ENCODE data around the gene TRNP1.
"Not testable (repeated sequence)": the region's sequence is repeated elsewhere in the genome, so short reads cannot be mapped to it uniquely, and the experiment has no call there.

TRNP1 gene

GRCh38 chr1:26972821-26973220 is 20.7 kb upstream of the TRNP1 start:
- DNase-seq (ENCODE audit: low read depth): no peak

GRCh38 chr1:26976621-26977510 is 16.6 kb upstream of the TRNP1 start:
- no peak for DNase-seq (ENCODE audit: low read depth)

GRCh38 chr1:26978901-26979300 is 14.6 kb upstream of the TRNP1 start:
- no peak for DNase-seq (ENCODE audit: low read depth)

GRCh38 chr1:26981146-26981846 is 12.2 kb upstream of the TRNP1 start:
- no peak for DNase-seq (ENCODE audit: low read depth)

- no peak for DNase-seq (ENCODE audit: low read depth)
These were observed 9.6 kb upstream of the TRNP1 start for GRCh38 chr1:26983863-26984262.

GRCh38 chr1:26984291-26984690 is 9.2 kb upstream of the TRNP1 start:
- DNase-seq (ENCODE audit: low read depth): no peak

- no peak for DNase-seq (ENCODE audit: low read depth)
These were observed 6.8 kb upstream of the TRNP1 start for GRCh38 chr1:26986658-26987057.

- not testable (repeated sequence) for DNase-seq (ENCODE audit: low read depth)
These were observed 3.9 kb upstream of the TRNP1 start for GRCh38 chr1:26989403-26990109.

GRCh38 chr1:26991310-26992116 is 2.0 kb upstream of the TRNP1 start:
- DNase-seq (ENCODE audit: low read depth): no peak

GRCh38 chr1:26994020-26994786 is 711 bp downstream of the TRNP1 start:
- DNase-seq (ENCODE audit: low read depth): no peak

- DNase-seq (ENCODE audit: low read depth): no peak
These were observed 1.5 kb downstream of the TRNP1 start for GRCh38 chr1:26994787-26995517.

GRCh38 chr1:26996024-26996423 is 2.5 kb downstream of the TRNP1 start:
- no peak for DNase-seq (ENCODE audit: low read depth)

GRCh38 chr1:26996665-26997064 is 3.2 kb downstream of the TRNP1 start:
- no peak for DNase-seq (ENCODE audit: low read depth)

- DNase-seq (ENCODE audit: low read depth): no peak
These were observed 5.2 kb downstream of the TRNP1 start for GRCh38 chr1:26998429-26999300.

- peak; percentile 97 for DNase-seq (ENCODE audit: low read depth)
These were observed 6.0 kb downstream of the TRNP1 start for GRCh38 chr1:26999440-26999987.

GRCh38 chr1:27000090-27000816 is 6.8 kb downstream of the TRNP1 start:
- DNase-seq (ENCODE audit: low read depth): no peak

GRCh38 chr1:27000817-27001460 is 7.4 kb downstream of the TRNP1 start:
- DNase-seq (ENCODE audit: low read depth): no peak

Measured in GM04504 (cell line).